Peyer's patch (tissue), 4 donors: Measurements from ENCODE around the gene INKA1.

ENCODE experiments used
- POLR2A ChIP-seq, 2 donors: fragments of 450-650 bp; IDR thresholded peaks; one replicate each; pipeline ENCODE4 v1.5.1; 2017; ENCODE audit warnings: antibody characterized with exemption in 2 of 2, mild to moderate bottlenecking in 2 of 2, moderate library complexity in 2 of 2
- TF ChIP-seq, protein P1 (sequence below), 6 experiments: fragments of 450-650 bp in 4 of 6; fragments of 200-600 bp in 2 of 6; sonication (generic) in 1 of 6; IDR thresholded peaks; one replicate each; pipeline ENCODE4 v1.5.1; 2017 to 2019; ENCODE audit warnings: antibody characterized with exemption in 6 of 6, mild to moderate bottlenecking in 3 of 6, moderate library complexity in 1 of 6

DNA sequence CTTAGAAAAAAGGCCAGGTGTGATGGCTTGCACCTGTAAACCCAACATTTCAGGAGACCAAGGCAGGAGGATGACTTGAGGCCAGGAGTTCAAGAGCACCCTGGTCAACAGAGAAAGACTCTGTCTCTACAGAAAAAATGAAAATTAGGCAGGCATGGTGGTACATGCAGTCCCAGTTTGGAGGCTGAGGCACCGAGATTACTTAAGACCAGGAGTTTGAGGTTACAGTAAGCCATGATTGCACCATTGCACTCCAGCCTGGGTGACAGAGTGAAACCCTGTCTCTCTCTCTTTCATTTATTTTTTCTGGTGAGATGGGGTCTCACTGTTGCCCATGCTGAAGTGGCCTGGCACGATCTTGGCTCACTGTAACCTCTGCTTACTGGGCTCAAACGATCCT lies 41.4 kb upstream of the INKA1 start:
- TF ChIP-seq POLR2A (IDR thresholded peaks at IDR 0.05) = no peak
- TF ChIP-seq, protein P1, sequence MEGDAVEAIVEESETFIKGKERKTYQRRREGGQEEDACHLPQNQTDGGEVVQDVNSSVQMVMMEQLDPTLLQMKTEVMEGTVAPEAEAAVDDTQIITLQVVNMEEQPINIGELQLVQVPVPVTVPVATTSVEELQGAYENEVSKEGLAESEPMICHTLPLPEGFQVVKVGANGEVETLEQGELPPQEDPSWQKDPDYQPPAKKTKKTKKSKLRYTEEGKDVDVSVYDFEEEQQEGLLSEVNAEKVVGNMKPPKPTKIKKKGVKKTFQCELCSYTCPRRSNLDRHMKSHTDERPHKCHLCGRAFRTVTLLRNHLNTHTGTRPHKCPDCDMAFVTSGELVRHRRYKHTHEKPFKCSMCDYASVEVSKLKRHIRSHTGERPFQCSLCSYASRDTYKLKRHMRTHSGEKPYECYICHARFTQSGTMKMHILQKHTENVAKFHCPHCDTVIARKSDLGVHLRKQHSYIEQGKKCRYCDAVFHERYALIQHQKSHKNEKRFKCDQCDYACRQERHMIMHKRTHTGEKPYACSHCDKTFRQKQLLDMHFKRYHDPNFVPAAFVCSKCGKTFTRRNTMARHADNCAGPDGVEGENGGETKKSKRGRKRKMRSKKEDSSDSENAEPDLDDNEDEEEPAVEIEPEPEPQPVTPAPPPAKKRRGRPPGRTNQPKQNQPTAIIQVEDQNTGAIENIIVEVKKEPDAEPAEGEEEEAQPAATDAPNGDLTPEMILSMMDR (IDR thresholded peaks at IDR 0.05) = no peak
